H9 (cell line): ENCODE data around the gene FBN2. TPM values are rescaled to one million over a fixed set of nuclear protein-coding genes. Genes with fewer than 3 reads are reported as not detected.

Source experiments
- DNase-seq: peaks from one replicate; pipeline ENCODE4 v3.0.0-alpha.2; 2017
- H2AFZ ChIP-seq: one replicate; pipeline ENCODE4 v1.6.1; 2013; ENCODE audit warnings: mild to moderate bottlenecking, low read length, control low read depth, moderate library complexity
- H2AK5ac ChIP-seq: 2 replicates; pipeline ENCODE4 v1.6.1; 2013; ENCODE audit warnings: low read length, control low read depth, mixed read lengths; ENCODE audit not compliant: insufficient read length
- H2BK120ac ChIP-seq: one replicate; pipeline ENCODE4 v1.6.1; 2013; ENCODE audit warnings: low read depth, mild to moderate bottlenecking, low read length, control low read depth, inconsistent platforms; ENCODE audit not compliant: poor library complexity, severe bottlenecking
- H2BK12ac ChIP-seq: 2 replicates; pipeline ENCODE4 v1.6.1; 2013; ENCODE audit warnings: low read length, control low read depth, mixed read lengths, low read depth; ENCODE audit not compliant: insufficient read length
- H2BK15ac ChIP-seq: 2 replicates; pipeline ENCODE4 v1.6.1; 2013; ENCODE audit warnings: low read depth, low read length, control low read depth
- H2BK20ac ChIP-seq: one replicate; pipeline ENCODE4 v1.6.1; 2013; ENCODE audit warnings: low read depth, mild to moderate bottlenecking, low read length, control low read depth, inconsistent platforms; ENCODE audit not compliant: poor library complexity, severe bottlenecking
- H2BK5ac ChIP-seq: 2 replicates; pipeline ENCODE4 v1.6.1; 2013; ENCODE audit warnings: low read length, control low read depth, mixed read lengths; ENCODE audit not compliant: insufficient read length
- H3K14ac ChIP-seq: 2 replicates; pipeline ENCODE4 v1.6.1; 2013; ENCODE audit warnings: low read length, control low read depth; ENCODE audit not compliant: insufficient read depth
- H3K18ac ChIP-seq: 2 replicates; pipeline ENCODE4 v1.6.1; 2013; ENCODE audit warnings: low read depth, mild to moderate bottlenecking, mixed read lengths, low read length, control low read depth; ENCODE audit not compliant: insufficient read length
- H3K23ac ChIP-seq: 2 replicates; pipeline ENCODE4 v1.6.1; 2013; ENCODE audit warnings: low read length, control low read depth, mixed read lengths, low read depth; ENCODE audit not compliant: insufficient read length
- H3K23me2 ChIP-seq: 2 replicates; pipeline ENCODE4 v1.6.1; 2013; ENCODE audit warnings: low read depth, mild to moderate bottlenecking, mixed read lengths, low read length, control low read depth; ENCODE audit not compliant: insufficient read length, poor library complexity, severe bottlenecking
- H3K27ac ChIP-seq: 2 replicates; pipeline ENCODE4 v1.5.1; 2013; ENCODE audit warnings: low read length, control low read depth, mixed read lengths, low read depth; ENCODE audit not compliant: insufficient read length
- H3K27me3 ChIP-seq: 2 replicates; pipeline ENCODE4 v1.6.1; 2013; ENCODE audit warnings: low read length, control low read depth, inconsistent platforms; ENCODE audit not compliant: insufficient read depth
- H3K4ac ChIP-seq: 2 replicates; pipeline ENCODE4 v1.6.1; 2013; ENCODE audit warnings: low read depth, mild to moderate bottlenecking, control low read depth, inconsistent platforms, low read length, moderate library complexity
- H3K4me1 ChIP-seq: 2 replicates; pipeline ENCODE4 v1.6.1; 2013; ENCODE audit warnings: low read length, control low read depth, inconsistent platforms; ENCODE audit not compliant: insufficient read depth
- H3K4me2 ChIP-seq: 2 replicates; pipeline ENCODE4 v1.6.1; 2013; ENCODE audit warnings: low read length, control low read depth, mixed read lengths; ENCODE audit not compliant: insufficient read length, insufficient read depth
- H3K56ac ChIP-seq: 2 replicates; pipeline ENCODE4 v1.6.1; 2013; ENCODE audit warnings: low read depth, mild to moderate bottlenecking, mixed read lengths, low read length, control low read depth; ENCODE audit not compliant: insufficient read length
- H3K79me1 ChIP-seq: 2 replicates; pipeline ENCODE4 v1.6.1; 2013; ENCODE audit warnings: low read depth, mild to moderate bottlenecking, moderate library complexity, low read length, control low read depth, inconsistent platforms; ENCODE audit not compliant: insufficient read depth, poor library complexity, severe bottlenecking
- H3K79me2 ChIP-seq: 2 replicates; pipeline ENCODE4 v1.6.1; 2013; ENCODE audit warnings: low read length, control low read depth, inconsistent platforms; ENCODE audit not compliant: insufficient read depth
- H3K9ac ChIP-seq: 2 replicates; pipeline ENCODE4 v1.6.1; 2013; ENCODE audit warnings: low read length, control low read depth, mixed read lengths; ENCODE audit not compliant: insufficient read length; ENCODE audit errors: extremely low read depth
- H3K9me3 ChIP-seq: one replicate; pipeline ENCODE4 v1.6.1; 2013; ENCODE audit warnings: low read depth, low read length, inconsistent platforms; ENCODE audit not compliant: control insufficient read depth
- H3T11ph ChIP-seq: one replicate; pipeline ENCODE4 v1.6.1; 2013; ENCODE audit warnings: mild to moderate bottlenecking, low read length, control low read depth, inconsistent platforms
- H4K20me1 ChIP-seq: one replicate; pipeline ENCODE4 v1.6.1; 2013; ENCODE audit not compliant: control insufficient read depth, insufficient read length, insufficient read depth
- H4K5ac ChIP-seq: 2 replicates; pipeline ENCODE4 v1.6.1; 2013; ENCODE audit warnings: low read depth, mild to moderate bottlenecking, mixed read lengths, low read length, control low read depth; ENCODE audit not compliant: insufficient read length
- H4K8ac ChIP-seq: replicated peaks from 2 replicates; pipeline ENCODE4 v1.6.1; 2013; ENCODE audit warnings: low read length, control low read depth, mixed read lengths, low read depth; ENCODE audit not compliant: insufficient read length
- H4K91ac ChIP-seq: 2 replicates; pipeline ENCODE4 v1.6.1; 2013; ENCODE audit warnings: low read depth, mild to moderate bottlenecking, moderate library complexity, mixed read lengths, low read length, control low read depth; ENCODE audit not compliant: insufficient read length
- H3K27ac Mint-ChIP-seq, 3 experiments: 2 replicates in 2 of 3; 3 replicates in 1 of 3; pipeline ENCODE4 v1.8.0; 2020 to 2021; ENCODE audit warnings: mixed read lengths in 3 of 3, mild to moderate bottlenecking in 1 of 3, moderate library complexity in 1 of 3
- H3K27me3 Mint-ChIP-seq: 2 replicates; pipeline ENCODE4 v1.8.0; 2021; ENCODE audit warnings: low read depth, mild to moderate bottlenecking, moderate library complexity, mixed read lengths
- H3K36me3 Mint-ChIP-seq, 3 experiments: 2 replicates in 2 of 3; 3 replicates in 1 of 3; pipeline ENCODE4 v1.8.0; 2020 to 2021; ENCODE audit warnings: low read depth in 3 of 3, mixed read lengths in 3 of 3; ENCODE audit not compliant: insufficient read depth in 1 of 3
- H3K4me1 Mint-ChIP-seq, 2 experiments: 2 replicates each; pipeline ENCODE4 v1.8.0; 2020; ENCODE audit warnings: mixed read lengths in 2 of 2
- H3K4me3 Mint-ChIP-seq, 2 experiments: 2 replicates in 1 of 2; 3 replicates in 1 of 2; pipeline ENCODE4 v1.8.0; 2020 to 2021; ENCODE audit warnings: mild to moderate bottlenecking in 2 of 2, mixed read lengths in 2 of 2, moderate library complexity in 1 of 2
- H3K9me3 Mint-ChIP-seq, 2 experiments: 2 replicates in 1 of 2; 3 replicates in 1 of 2; pipeline ENCODE4 v1.8.0; 2020; ENCODE audit warnings: mild to moderate bottlenecking in 2 of 2, mixed read lengths in 2 of 2, moderate library complexity in 1 of 2
- CTCF ChIP-seq: fragments of 200-600 bp; sonication (generic); conservative IDR thresholded peaks from 3 replicates; pipeline ENCODE4 v1.8.0; 2021; ENCODE audit warnings: antibody characterized with exemption, mild to moderate bottlenecking
- WGBS: extraction: QIAGEN DNeasy Blood & Tissue Kit; methylation state at CpG from one replicate; pipeline ENCODE4 v1.1.7; 2013; ENCODE audit warnings: missing lambda C conversion rate, low lambda C conversion rate, mixed read lengths; ENCODE audit not compliant: insufficient read length; ENCODE audit errors: extremely low coverage; 5-methylcytosine and 5-hydroxymethylcytosine counted together
- total RNA-seq: library from RNA; stranded (reverse); gene quantifications from 2 replicates; pipeline ENCODE4 v1.2.1, GENCODE V29; 2021

The FBN2 gene
- total RNA-seq, 1 experiment from 2014 or later = 8.3 TPM

GRCh38 chr5:128480906-128481633, 57.0 kb downstream of the FBN2 start:
- Histone ChIP-seq H3K27me3 (no peaks in the 10 kb centered on the region), H3K9ac (no peak overlapping the region), H3K4ac (no peak overlapping the region), H3K27ac (no peak overlapping the region), H3K4me1 (no peaks in the 10 kb centered on the region), H3K23ac (no peak overlapping the region), H3K4me2 (no peak overlapping the region), H4K5ac (no peak overlapping the region), H4K20me1 (no peaks in the 10 kb centered on the region), H2BK15ac (no peak overlapping the region), H2BK20ac (no peak overlapping the region), H3T11ph (no peak overlapping the region), H2BK120ac (no peak overlapping the region), H3K79me2 (no peaks in the 10 kb centered on the region), H3K56ac (no peak overlapping the region), H4K8ac (no peak overlapping the region), H2BK5ac (no peak overlapping the region), H2BK12ac (no peak overlapping the region), H3K23me2 (no peaks in the 10 kb centered on the region), H3K9me3 (no peaks in the 10 kb centered on the region), H3K18ac (no peak overlapping the region), H3K79me1 (no peaks in the 10 kb centered on the region), H4K91ac (no peak overlapping the region), H2AK5ac (no peak overlapping the region), H3K14ac (no peak overlapping the region), H2AFZ (no peak overlapping the region)
- Mint-ChIP-seq H3K27me3 (no peaks in the 10 kb centered on the region), H3K4me1 (no peaks in the 10 kb centered on the region), H3K4me3 (no peak overlapping the region), H3K27ac (no peak overlapping the region), H3K36me3 (no peaks in the 10 kb centered on the region), H3K9me3 (no peaks in the 10 kb centered on the region)
- TF ChIP-seq CTCF = no peak
- DNase-seq = no peak
- no CpG with 5 or more reads among the region's 5 CpGs for WGBS
